ENCODE measurements around the gene C12orf57.

C12orf57 gene

DNA sequence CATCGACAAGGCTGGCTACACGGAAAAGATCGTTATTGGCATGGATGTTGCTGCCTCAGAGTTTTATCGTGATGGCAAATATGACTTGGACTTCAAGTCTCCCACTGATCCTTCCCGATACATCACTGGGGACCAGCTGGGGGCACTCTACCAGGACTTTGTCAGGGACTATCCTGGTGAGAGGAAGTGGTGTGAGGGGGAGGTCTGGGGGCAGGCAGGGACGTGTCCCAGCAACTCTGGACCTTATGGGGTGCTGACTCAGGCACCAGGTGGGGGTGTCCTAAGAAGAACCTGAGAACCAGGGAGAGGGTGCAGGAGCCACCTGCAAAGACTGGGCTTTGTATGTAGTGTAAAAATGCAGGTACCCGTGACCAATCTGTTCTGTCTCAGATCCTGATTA is 24.2 kb upstream of the C12orf57 start:
- DNase-seq: no peak

DNA sequence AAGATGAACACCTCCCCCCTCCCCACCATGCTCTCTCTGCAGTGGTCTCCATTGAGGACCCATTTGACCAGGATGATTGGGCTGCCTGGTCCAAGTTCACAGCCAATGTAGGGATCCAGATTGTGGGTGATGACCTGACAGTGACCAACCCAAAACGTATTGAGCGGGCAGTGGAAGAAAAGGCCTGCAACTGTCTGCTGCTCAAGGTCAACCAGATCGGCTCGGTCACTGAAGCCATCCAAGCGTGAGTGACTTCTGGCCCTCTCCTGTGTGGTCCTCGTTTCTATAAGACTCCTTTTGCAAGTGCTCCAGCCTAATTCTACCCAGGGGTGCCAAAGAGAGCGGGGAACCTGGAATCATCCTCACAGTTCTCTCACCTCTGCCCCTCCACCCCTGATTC is 22.3 kb upstream of the C12orf57 start:
- no peak for DNase-seq

DNA sequence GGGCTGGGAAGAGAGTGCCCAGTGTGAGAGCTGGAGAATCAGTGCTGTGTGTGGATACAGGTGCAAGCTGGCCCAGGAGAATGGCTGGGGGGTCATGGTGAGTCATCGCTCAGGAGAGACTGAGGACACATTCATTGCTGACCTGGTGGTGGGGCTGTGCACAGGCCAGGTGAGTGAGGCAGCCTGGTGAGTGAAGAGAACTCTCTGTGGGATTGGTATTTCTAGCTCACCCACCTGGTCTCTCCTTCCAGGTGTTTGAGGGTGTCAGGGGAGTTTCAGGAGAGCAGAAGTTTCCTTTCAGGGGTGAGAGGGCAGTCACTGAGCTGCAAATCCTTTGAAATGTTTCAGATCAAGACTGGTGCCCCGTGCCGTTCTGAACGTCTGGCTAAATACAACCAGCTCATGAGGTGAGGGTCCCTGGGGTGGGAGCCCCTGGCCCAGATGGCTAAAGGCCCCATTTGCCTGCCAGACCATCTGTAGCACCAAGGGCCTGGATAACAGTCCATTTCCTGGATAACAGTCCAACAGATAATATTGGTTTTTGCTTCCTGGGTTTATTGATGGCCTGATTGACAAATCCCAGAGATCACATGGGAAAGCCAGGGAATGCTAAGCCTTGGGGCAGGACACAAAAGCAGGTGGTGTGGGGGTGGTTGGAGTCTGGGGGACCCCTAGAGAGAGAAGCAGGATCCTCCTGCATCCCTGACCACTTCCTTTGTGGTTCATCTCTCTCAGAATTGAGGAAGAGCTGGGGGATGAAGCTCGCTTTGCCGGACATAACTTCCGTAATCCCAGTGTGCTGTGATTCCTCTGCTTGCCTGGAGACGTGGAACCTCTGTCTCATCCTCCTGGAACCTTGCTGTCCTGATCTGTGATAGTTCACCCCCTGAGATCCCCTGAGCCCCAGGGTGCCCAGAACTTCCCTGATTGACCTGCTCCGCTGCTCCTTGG is 21.6 kb upstream of the C12orf57 start:
- no peak for DNase-seq

DNA sequence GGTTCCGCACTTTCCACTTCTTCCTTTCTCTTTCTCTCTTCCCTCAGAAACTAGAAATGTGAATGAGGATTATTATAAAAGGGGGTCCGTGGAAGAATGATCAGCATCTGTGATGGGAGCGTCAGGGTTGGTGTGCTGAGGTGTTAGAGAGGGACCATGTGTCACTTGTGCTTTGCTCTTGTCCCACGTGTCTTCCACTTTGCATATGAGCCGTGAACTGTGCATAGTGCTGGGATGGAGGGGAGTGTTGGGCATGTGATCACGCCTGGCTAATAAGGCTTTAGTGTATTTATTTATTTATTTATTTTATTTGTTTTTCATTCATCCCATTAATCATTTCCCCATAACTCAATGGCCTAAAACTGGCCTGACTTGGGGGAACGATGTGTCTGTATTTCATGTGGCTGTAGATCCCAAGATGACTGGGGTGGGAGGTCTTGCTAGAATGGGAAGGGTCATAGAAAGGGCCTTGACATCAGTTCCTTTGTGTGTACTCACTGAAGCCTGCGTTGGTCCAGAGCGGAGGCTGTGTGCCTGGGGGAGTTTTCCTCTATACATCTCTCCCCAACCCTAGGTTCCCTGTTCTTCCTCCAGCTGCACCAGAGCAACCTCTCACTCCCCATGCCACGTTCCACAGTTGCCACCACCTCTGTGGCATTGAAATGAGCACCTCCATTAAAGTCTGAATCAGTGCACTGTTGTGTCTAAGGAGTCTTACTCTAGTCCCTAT is 20.7 kb upstream of the C12orf57 start:
- no peak for DNase-seq

DNA sequence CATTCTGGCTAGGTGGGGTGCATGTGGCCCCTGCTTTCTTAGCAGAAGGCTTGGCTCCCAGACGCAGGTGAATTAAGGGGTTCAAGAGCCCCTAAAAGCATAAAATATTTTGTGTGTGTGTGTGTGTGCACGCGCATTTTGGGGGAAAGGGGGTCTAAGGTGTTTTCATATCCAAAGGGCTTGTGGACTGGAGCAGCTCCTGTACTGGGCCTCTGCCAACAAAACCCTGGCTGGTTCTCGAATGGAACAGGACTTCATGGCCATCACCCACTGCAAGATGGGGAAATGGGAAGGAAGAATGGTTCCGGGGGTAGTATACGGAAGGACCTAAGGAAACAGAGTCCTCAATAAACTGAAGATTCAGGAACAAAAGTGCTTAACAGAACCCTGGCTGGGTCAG is 20.0 kb upstream of the C12orf57 start:
- DNase-seq: no peak

DNA sequence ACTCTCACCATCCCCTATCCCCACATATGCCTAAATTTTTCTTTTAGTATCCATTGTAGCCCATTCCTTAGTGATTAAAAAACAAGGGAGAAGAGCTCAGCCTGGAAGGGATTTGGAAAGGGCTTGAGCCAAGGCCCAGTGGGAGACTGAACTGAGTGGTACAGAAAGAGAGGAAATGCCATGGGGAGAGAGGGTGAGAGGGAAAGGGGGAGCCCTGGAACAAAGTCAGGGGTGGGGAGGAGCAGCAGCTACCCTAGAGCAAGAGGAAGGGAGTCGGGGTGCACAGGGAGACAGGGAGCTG is 18.6 kb upstream of the C12orf57 start:
- DNase-seq: no peak

DNA sequence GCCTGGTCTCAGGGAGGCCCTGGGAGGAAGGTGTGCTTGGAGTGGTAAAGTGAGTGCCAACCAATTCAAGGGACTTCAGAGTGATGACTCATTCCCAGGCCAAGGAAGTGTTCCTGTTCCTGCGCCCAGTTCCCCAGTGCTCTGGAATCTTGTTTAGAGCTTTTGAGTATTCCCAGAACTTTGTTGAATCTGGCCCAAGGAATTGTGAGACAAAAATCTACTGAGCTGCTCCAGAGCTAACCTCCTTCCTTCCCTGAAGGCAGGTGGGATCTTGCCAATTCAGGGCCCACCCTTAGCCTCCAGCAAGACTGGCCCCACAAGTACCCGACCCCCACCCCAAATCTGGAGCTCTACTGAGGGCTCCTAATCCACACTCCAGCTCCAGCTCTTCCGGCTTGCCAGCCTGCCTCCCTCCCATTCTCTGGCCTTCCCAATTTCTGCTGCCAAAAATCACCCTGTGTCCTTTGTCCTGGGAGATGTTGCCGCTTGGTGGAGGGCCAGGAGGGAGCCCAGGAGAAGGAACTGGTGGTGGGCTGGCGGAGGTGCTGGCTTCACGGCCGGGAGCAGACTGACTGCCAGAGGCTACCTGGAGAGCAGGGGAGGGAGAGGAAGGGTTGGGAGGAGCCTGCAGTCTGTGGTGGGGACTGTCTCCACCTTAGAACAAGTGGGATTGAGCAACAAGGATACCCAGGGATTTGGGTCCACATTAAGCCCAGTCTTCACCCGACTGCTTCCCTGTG is 18.1 kb upstream of the C12orf57 start:
- DNase-seq: no peak

DNA sequence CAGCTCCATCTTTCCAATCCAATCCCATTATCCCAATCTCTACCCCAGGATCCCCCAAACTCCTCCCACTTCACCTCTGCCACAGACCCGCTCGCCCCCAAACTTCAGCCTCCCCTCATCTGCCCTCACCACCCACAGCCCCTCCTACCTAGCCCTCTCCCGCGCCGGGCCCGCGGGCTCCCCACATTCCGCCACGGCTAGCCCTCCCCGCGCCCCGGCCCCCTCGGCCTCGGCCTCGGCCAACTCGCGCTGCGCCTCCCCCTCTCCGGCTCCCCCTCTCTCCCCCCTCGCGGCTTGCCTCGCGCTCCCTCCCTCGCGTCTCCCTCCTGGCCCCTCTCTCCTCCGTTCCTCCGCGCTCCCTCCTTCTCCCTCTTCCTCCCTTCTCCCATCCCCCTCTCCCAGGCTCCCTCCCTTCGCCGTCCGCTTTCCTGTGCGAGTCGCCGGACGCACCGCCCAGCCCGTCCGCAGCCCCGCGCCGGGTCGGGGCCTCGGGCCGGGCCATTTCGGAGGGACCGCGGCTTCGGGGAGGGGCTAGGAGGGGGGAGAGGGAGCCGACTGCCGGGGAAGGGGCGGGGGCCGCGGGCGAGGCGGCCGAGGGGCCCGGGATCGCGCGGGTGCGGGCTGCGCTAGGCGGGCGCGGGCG is 16.3 kb upstream of the C12orf57 start, which contains the start of gene ATN1:
Gene ATN1, plus strand, starts transcription at position 581 of the 643 bp plus-strand sequence. CDS start 6,043 bp downstream, outside the sequence.
- peak; percentile 55 for DNase-seq

DNA sequence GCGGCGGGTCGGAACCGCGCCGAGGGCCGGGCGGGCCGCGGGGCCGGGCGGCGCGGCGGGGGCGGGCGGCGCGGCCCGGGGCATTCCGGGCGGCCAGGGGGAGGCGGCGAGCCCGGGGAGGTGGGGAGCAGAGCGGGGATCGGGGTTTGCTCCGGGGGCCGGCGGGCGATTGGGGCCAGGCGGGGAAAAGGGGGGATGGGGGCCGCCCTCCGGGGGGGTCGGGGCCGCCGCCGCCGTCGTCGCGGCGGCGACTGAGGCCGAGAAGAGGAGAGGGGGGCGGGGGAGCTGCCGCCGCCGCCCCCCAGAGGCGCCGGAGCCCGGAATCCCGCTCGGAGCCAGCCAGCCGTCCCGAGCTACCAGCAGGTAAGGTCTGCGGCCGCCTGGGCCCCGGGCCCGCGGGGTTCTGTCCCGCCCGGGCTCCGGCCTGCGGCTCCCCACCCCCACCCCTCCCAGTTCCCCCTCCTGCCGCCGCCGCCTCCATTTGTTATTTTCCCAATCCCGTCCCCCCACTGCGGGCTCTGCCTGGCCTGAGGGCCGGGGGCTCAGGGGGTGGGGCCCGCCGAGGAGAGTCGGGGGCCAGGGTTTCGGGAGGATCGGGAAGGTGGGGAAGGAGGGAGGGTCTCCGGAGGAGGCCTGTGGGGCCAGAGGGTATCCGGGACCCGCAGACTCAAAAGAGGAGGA is 15.7 kb upstream of the C12orf57 start:
- no peak for DNase-seq

DNA sequence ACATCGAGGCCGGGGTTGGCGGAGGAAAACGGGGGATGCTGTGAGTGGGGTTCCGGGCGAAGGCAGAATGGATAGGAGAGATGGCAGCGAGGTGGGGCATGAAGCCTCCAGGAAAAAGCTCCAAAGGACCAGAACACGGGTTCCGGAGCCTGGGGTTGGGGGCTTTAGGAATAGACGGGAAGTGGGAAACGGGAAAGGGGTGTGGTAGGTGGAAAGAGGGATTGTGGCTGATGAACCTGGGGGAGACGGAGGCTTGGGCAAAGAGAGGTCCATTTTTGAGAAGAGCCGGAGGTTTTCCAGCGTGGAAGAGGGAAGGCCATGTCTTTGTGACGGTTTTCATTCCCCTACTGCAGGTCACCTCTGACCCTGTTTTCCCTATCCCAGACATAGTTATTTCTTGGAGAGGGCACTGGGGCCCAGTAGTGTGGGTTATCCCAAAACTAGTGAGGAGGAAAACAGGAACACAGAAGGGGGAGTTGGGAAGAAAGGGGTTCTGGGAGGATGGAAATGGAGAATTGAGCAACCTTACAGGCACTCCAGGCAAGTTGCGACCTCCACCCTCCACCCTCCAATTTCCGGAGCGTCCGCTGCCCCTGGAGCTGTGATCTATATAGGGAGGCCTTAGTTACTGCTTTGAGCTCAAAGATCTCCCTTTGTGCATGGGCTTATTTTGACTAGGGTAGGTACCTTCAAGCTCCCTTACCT is 15.0 kb upstream of the C12orf57 start:
- DNase-seq: no peak

DNA sequence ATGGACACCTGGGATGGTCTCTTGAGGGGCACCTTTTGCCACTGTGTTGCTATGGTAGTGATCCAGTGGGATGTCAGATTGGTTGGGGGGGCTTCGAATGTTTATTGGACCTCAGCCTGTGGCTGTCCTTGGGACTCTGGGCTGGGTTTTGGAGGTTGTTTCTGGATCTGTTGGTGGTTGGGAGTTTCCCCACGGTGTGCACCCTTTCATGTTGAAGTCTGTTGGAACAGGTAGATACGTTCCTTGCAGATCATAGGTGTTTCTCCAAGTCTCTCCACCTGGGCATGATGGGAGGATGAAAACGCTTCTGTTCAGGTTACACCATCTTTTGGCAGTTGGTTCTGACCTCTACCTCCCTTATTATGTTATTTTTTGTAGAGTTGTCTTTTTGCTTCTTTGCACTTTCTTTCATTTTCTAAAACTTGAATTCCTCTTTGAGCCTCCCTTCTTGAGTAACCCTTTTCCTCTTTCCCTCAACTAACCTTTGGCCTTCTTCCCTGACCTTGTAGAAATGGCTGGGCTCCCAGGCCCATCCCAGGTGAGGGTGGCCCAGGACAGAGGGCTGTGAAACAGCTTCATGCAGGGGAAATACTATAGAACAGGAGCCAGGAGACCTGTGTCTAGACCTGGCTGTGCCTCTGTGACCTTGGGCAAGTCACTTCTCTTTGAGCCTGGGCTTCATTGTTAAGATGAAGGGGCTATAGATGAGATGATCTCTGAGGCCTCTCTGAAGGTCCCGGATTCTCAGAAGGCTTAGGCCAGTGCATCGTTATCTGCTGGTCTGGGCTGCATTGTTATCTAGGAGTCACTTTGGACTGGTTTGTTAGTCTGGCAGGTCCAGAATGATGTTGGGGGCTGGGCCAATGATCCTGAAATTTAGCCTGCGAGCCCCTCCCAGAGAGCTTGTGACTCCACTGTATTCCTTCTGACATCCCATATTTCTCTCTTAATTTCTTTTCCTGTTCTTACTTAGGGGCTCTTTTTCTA is 14.1 kb upstream of the C12orf57 start:
- peak; percentile 67 for DNase-seq

DNA sequence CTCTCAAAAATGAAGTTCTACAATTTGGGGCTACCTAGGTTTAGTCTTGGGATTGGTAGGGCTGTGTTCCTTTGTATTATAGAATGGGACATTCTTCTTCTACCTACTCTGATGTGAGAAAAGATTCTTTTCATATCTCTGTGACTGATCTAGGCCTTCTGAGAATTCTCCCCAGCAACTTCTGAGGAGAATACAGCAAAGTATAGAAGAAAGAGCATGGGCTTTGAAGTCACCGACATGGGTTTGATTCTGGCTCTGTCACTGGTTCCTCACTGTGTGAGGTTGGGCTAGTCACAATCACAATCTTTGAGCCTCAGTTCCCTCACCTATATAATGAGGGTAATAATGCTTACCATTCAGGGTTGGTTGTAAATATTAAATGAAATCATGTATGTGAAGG is 11.1 kb upstream of the C12orf57 start:
- no peak for DNase-seq

DNA sequence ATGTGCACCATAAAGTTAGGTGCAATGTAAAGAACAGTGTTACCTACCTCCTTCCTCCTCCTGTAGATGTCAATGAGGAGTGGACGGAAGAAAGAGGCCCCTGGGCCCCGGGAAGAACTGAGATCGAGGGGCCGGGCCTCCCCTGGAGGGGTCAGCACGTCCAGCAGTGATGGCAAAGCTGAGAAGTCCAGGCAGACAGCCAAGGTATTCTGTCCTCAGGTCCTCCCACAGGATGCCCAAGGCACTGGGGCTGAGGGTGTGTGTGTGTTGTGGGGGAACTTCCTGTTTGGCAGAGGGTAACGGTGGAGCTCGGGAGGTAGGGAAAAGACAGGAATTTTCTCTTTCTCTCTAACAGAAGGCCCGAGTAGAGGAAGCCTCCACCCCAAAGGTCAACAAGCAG is 9.7 kb upstream of the C12orf57 start:
- no peak for DNase-seq

DNA sequence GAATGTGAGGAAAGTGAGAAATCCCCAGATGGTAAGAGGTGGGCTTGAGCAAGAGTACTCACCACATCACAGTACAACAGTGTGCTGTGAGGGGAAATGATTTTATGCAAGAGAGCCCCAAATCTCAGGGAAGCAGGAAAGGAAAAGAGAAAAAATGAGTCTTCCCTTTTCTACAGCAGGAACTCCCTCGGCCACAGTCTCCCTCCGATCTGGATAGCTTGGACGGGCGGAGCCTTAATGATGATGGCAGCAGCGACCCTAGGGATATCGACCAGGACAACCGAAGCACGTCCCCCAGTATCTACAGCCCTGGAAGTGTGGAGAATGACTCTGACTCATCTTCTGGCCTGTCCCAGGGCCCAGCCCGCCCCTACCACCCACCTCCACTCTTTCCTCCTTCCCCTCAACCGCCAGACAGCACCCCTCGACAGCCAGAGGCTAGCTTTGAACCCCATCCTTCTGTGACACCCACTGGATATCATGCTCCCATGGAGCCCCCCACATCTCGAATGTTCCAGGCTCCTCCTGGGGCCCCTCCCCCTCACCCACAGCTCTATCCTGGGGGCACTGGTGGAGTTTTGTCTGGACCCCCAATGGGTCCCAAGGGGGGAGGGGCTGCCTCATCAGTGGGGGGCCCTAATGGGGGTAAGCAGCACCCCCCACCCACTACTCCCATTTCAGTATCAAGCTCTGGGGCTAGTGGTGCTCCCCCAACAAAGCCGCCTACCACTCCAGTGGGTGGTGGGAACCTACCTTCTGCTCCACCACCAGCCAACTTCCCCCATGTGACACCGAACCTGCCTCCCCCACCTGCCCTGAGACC is 8.2 kb upstream of the C12orf57 start:
- no peak for DNase-seq

DNA sequence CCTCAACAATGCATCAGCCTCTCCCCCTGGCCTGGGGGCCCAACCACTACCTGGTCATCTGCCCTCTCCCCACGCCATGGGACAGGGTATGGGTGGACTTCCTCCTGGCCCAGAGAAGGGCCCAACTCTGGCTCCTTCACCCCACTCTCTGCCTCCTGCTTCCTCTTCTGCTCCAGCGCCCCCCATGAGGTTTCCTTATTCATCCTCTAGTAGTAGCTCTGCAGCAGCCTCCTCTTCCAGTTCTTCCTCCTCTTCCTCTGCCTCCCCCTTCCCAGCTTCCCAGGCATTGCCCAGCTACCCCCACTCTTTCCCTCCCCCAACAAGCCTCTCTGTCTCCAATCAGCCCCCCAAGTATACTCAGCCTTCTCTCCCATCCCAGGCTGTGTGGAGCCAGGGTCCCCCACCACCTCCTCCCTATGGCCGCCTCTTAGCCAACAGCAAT is 7.6 kb upstream of the C12orf57 start:
- DNase-seq: no peak

DNA sequence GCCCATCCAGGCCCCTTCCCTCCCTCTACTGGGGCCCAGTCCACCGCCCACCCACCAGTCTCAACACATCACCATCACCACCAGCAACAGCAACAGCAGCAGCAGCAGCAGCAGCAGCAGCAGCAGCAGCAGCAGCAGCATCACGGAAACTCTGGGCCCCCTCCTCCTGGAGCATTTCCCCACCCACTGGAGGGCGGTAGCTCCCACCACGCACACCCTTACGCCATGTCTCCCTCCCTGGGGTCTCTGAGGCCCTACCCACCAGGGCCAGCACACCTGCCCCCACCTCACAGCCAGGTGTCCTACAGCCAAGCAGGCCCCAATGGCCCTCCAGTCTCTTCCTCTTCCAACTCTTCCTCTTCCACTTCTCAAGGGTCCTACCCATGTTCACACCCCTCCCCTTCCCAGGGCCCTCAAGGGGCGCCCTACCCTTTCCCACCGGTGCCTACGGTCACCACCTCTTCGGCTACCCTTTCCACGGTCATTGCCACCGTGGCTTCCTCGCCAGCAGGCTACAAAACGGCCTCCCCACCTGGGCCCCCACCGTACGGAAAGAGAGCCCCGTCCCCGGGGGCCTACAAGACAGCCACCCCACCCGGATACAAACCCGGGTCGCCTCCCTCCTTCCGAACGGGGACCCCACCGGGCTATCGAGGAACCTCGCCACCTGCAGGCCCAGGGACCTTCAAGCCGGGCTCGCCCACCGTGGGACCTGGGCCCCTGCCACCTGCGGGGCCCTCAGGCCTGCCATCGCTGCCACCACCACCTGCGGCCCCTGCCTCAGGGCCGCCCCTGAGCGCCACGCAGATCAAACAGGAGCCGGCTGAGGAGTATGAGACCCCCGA is 7.0 kb upstream of the C12orf57 start:
- peak; percentile 30 for DNase-seq

DNA sequence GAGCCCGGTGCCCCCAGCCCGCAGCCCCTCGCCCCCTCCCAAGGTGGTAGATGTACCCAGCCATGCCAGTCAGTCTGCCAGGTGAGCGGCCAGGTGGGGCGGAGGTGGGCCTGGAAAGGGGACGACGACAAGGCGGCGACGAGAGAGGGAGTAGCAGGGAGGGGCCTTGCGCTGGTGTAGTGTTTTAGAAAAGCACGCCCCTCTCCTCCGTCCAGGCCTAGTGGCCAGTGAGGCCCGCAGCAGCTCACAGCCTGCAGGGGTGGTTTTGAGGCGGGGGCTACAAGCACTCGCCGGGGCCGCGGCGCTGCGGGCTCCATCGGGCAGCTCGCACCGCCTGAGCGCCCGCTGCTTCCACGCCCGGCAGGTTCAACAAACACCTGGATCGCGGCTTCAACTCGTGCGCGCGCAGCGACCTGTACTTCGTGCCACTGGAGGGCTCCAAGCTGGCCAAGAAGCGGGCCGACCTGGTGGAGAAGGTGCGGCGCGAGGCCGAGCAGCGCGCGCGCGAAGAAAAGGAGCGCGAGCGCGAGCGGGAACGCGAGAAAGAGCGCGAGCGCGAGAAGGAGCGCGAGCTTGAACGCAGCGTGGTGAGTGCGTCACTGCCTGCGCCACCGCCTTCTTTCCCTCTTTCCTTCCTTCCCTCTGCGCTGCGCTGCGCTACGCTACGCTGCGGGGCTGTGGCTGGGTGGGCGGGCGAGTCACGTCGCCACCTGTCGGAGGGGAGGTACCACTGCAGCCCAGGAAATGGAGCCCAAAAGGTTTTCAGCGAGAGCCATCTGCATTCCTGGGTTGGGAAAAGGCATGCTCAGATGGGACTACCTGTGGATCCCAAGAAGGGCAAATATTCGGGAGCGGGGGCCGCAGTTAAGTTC is 6.1 kb upstream of the C12orf57 start:
- peak; percentile 96 for DNase-seq
